ENCODE data around the gene PPIAL4G.
"Not testable (repeated sequence)": the region's sequence is repeated elsewhere in the genome, so short reads cannot be mapped to it uniquely, and the experiment has no call there.

Gene PPIAL4G

DNA sequence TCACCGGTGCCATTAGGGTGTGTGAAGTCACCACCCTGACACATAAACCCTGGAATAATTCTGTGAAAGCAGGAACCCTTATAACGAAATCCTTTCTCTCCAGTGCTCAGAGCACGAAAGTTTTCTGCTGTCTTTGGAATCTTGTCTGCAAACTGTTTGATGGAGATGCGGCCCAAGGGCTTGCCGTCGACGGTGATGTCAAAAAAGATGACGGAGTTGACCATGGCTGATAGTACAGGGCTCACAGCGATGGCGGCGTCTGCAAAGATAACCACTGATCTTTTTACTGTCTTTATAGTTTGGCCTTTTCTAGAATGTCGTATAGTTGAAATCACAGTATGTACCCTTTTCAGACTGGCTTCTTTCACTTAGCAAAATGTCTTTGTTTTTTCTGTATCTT lies at the start of gene PPIAL4G:
Gene PPIAL4G, minus strand, starts transcription at position 274 of the 400 bp plus-strand sequence. Its CDS starts 50 bp downstream, at position 224.
- not testable (repeated sequence) for H3K4me3 ChIP-seq; H3K27ac ChIP-seq; DNase-seq (ENCODE audit: low spot score)

DNA sequence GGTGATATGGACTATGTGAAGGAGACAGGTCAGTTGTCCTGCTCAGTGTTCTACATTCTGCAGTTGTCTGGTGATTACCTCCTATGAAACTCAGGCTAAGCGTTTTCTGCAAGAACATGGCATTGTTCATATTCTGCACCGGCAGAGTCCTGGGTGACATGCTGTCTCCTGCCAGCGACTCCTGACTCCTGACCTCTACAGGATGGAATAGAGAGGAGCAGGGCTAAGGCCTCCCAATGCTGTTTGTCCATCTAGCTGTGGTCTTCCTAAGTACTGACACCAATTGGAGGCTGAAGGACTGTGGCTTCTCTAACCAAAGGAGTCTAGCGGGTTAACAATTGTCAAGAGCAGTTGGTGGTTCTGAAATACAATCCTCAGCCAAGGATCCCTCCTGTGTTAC lies 49.1 kb upstream of the PPIAL4G start:
- not testable (repeated sequence) for DNase-seq (ENCODE audit: low spot score); H3K27ac ChIP-seq; H3K4me3 ChIP-seq

DNA sequence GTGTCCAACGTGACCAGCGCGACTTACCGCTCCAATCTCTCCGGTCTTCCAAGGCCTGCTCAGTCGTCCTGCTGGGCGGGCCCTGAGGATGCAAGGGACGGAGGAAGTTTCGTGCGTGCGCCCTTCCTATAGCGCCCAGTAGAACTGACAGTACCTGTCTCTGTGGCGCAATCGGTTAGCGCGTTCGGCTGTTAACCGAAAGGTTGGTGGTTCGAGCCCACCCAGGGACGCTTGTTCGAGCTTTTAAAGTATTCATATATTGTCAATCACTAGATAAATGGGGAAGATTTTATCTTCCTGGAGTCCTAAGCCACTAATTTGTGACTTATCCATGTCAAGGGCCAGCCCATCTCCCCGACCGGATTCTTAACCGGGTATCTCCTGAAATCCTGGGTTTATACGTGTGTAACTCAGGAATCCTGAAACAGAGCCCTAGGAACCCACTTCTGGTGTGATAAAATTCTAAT lies 46.0 kb upstream of the PPIAL4G start:
- not testable (repeated sequence) for DNase-seq (ENCODE audit: low spot score)
- Histone ChIP-seq H3K27ac (peak overlapping the region in 1 of 2 donors; percentile 58), H3K4me3 (peak overlapping the region; percentile 62)

DNA sequence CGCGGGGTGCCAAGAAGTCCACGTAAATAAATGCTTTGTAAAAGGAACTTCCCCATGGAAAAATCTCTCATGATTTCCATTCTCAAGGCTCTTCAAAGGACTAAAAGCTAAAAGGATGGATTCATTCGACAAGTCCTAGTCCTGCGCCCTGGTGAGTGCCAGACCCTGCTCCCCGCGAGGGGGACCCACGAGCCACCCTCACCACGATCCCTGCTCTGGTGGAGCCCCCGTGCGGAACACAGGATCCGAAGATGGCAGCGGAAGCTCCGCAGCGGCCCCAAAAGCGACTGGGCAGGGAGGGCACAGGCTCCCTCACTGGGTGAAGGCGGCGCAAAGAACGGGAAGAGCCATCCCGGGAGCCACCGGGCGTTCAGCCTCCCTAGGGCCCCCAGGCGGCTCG lies 45.5 kb upstream of the PPIAL4G start:
- peak overlapping the region in 1 of 2 donors; percentile 58 for H3K27ac ChIP-seq
- DNase-seq (ENCODE audit: low spot score), result not testable (repeated sequence)
- H3K4me3 ChIP-seq, result peak overlapping the region; percentile 62

DNA sequence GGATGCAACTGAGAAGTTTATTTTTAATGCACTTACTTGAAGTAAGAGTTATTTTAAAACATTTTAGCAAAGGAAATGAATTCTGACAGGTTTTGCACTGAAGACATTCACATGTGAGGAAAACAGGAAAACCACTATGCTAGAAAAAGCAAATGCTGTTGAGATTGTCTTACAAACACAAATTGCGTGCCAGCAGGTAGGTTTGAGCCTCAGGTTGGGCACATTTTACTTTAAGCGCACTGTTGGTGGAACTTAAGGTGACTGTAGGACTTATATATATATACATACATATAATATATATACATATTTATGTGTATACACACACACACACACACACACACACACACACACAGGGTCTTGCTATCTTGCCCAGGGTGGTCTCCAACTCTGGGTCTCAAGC lies 43.5 kb upstream of the PPIAL4G start:
- H3K27ac ChIP-seq; H3K4me3 ChIP-seq; DNase-seq (ENCODE audit: low spot score): not testable (repeated sequence)

DNA sequence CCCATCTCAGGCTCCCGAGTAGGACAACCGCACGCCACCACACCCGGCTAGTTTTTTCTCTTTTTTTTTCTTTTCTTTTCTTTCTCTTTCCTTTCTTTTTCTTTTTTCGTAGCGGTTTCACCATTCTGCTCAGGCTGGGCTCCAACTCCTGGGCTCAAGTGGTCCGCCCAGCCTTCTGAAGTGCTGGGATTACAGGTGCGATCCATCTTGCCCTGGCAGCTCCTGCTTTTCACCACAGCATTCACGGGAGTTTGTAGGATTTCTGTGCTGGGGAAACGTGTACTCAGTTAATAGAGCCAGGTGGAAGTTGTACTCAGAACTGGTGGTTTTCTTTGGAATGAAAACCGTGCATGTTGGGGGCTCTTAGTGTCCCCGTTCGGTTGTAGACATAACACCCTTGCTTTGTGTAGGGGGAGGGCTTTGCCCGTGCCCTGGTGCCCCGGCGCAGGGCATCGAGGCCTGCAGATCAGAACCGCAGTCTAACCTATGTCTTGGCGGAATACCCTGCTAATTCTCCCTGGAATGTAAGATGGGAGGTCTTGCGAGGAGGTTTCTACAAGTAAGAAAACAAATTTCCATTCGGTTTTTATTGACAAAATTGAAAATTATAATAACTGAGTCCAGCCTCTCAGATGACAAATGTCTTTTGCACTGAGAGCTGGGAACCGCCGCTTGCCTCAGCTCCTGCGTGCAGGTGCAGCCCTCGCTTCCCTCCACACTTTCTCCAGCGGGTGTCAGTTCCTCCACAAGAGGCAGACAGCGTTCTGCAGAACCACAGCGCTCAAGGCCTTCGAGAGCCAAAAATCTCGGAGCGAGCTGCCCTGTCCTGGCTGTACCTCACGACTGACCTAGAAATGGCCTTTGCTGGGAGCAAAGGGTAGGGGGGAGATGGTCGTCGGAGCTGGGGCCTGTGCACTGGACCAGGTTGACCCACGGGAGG lies 40.4 kb upstream of the PPIAL4G start:
- H3K4me3 ChIP-seq; H3K27ac ChIP-seq; DNase-seq (ENCODE audit: low spot score): not testable (repeated sequence)

DNA sequence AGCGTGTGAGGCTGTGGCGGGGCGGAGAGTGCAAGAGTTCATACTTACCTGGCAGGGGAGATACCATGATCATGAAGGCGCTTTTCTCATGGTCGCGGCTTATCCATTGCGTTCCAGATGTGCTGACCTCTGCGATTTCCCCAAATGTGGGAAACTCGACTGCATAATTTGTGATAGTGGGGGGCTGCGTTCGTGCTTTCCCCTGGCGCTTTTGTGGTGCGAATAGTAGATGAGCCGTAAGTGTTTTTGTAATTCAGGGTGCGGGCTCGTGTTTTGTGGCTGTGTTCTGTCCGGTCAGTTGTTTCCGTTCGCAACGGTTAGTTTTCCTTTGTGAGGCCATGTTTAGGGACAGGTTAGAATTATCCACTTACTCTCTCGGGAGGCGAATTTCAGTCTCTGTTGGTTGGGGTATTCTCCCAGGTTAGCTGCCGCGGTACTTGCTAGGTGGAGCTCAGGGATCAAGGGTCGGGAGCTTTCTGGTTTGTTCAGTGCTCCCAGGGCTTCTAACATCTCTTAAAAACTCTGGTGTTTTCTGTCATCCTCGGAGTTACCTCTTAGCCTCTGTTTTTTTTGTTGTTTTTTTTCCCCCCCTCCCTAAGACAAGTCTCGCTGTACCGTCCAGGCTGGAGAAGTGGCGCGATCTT lies 39.6 kb upstream of the PPIAL4G start:
- peak; percentile 90 for DNase-seq (ENCODE audit: low spot score)
- peak overlapping the region; percentile 67 for H3K4me3 ChIP-seq
- peak overlapping the region; percentile 52 to 83 for H3K27ac ChIP-seq

DNA sequence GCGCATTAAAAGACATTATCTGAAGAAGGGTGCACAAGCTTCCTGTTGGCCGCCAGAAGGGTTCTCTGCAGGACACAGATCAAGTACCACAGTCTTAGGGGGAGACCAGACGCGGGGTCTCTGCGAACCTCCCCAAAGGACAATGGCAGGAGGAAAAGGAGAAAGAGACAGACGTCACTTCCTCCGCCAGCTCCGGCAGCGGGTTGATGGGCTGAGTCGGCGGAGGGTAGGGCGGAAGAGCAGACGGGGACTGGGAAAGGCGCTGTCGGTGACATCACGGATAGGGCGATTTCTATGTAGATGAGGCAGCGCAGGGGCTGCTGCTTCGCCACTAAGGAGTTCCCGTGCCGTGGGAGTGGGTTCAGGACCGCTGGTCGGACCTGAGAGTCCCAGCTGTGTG lies 39.0 kb upstream of the PPIAL4G start:
- H3K4me3 ChIP-seq, result peak overlapping the region; percentile 67
- peak; percentile 91 for DNase-seq (ENCODE audit: low spot score)
- H3K27ac ChIP-seq, result peak overlapping the region in 1 of 2 donors; percentile 83

DNA sequence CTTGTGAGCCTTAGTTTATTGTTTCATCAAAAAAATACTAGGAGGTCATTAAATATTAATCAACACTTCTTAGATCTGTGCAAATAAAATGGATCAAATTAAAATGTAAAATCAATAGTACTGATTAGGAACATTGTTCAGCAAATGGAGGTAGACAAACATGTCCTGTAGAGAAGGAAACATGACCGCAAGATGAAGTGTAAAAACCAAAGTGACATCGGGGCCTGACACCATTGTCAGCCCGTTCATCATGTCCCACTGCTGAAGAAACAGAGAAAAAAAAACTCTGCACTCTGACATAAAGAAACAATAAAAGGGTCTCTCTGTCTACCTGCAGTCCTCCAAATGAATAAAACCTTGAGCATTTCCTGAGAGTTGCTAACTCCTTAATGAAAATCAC lies 31.2 kb upstream of the PPIAL4G start:
- not testable (repeated sequence) for H3K4me3 ChIP-seq; H3K27ac ChIP-seq; DNase-seq (ENCODE audit: low spot score)

DNA sequence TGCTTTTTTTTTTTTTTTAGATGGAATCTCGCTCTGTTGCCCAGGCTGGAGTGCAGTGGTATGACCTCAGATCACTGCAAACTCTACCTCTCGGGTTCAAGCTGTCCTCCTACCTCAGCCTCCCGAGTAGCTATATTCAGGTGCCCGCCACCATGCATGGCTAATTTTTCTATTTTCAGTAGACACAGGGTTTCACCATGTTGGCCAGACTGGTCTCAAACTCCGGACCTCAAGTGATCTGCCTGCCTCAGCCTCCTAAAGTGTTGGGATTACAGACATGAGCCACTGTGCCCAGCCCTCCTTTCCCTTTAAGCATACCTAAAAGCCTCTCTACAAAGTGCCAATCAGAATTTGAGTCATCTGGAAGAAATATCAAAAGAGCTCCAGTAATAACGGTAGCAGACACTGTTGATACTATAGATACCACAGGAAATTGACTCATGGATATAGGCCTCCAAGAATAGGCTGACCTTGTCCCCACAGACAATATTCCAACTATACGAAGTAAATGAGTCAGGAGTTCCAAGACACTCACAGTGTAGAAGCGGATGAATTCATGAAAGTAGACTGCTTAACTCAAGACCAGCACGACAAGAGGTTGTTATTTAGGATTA lies 29.6 kb upstream of the PPIAL4G start:
- not testable (repeated sequence) for H3K27ac ChIP-seq; H3K4me3 ChIP-seq; DNase-seq (ENCODE audit: low spot score)

DNA sequence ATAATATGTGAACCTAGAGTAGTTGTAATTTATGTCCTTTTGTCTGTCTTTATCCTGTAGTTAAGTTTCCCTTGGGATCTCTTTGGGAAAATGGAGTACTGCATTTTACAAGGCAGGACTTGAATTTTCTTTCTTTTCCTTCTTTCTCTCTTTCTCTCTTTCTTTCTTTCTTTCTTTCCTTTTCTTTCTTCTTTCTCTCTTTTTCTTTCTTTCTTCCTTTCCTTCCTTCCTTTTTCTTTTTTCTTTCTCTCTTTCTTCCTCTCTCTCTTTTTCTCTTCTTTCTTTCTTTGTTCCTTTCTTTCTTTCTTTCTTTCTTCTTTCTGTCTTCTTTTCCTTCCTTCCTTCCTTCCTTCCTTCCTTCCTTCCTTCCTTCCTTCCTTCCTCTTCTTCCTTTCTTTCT lies 10.8 kb upstream of the PPIAL4G start:
- H3K27ac ChIP-seq; DNase-seq (ENCODE audit: low spot score); H3K4me3 ChIP-seq: not testable (repeated sequence)

DNA sequence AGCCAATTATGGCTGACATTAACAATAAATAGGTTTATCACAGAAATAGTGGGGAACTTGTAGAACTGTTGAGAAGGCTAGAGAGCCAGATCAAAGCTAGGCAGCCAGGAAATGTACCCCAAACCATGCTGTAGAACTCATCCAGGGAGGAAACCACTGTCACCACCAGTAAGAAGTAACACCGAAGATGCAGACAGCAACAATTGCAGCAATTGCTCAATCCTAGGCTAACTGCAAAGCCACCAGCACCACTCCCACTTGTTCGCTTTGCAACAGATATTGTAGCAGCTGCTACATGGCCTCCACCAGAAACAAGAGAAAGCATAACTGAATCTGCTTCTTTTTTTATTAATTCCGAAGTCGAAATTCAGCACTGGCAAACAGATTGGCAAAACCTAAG lies 2.0 kb downstream of the PPIAL4G start:
- not testable (repeated sequence) for DNase-seq (ENCODE audit: low spot score); H3K27ac ChIP-seq; H3K4me3 ChIP-seq

DNA sequence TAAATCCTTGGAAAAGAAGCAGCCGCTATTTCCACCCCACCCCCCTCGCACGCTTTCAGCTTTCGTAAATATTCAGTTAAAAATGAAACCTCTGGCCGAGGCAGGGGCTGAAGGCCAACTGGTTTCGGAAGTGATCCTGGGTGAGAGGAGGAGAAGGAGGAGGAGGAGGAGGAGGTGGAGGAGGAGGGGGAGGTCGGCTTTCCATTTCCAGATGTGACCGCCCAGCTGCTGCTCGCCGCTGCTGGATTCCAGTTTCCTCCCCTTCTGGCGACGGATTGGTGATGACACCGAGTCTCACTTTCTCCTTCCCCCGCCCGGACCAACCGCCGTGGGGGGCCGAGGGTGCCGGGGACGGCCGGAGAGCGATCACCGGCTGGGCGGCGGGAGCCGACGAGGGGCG lies 23.4 kb downstream of the PPIAL4G start:
- not testable (repeated sequence) for DNase-seq (ENCODE audit: low spot score)
- peak overlapping the region in 1 of 2 donors; percentile 93 for H3K27ac ChIP-seq
- H3K4me3 ChIP-seq, result peak overlapping the region; percentile 88

DNA sequence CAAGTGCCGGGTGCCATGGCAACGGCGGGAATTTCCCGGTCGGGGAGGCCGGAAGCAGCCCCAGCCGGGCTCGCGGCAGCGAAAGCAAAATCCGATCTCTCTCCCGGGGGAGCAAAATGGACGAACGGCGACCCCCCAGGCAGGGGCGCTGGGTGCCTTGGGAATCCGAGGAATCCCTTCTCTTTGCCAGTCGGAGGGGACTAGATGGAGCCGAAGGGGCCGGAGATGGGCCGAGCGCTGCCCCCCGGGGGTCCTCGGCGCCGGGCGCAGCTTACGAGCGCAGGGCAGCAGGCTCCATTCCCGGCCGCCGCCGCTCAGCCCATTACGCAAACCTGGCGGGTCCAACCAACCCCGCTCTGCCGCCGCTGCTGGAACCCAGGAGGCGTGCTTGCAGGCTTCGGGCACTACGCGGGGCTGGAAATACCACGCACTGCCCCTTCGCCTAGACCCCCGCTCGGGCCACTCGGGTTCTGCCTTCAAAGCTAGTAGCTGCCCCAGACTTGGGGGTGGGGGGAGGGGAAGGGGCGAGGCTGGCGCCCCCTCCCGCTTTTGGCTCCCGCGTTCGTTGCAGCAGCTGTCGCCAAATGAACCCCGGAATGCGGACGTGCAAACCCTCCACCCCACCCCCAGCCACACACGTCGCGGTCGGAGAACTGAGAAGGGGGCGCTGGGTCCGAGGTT lies 24.1 kb downstream of the PPIAL4G start:
- peak overlapping the region; percentile 88 for H3K4me3 ChIP-seq
- peak overlapping the region; percentile 66 to 93 for H3K27ac ChIP-seq

DNA sequence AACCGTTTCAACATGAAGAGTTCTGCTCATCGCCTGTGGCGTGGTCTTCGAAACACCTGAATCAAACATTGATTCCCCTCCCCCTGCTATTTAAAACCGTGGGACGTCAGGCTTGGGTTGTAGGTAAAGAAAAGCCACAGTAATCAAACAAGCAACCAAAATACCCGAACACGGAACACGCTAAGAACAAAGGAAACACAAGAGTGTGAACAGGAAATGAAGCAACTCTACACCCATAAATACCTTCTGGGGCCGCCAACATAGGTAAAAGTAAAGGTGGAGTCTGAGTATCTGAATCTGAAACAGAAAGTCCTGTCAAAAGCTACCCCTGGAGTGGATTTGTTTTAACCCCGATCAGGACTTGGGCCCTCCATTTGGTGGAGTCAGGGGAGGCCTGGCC lies 24.7 kb downstream of the PPIAL4G start:
- DNase-seq (ENCODE audit: low spot score), result not testable (repeated sequence)
- peak overlapping the region; percentile 88 for H3K4me3 ChIP-seq
- H3K27ac ChIP-seq, result peak overlapping the region in 1 of 2 donors; percentile 93

More for the DNA sequence above, 24.1 kb downstream of the PPIAL4G start:
- DNase-seq (ENCODE audit: low spot score), result not testable (repeated sequence)

DNA sequence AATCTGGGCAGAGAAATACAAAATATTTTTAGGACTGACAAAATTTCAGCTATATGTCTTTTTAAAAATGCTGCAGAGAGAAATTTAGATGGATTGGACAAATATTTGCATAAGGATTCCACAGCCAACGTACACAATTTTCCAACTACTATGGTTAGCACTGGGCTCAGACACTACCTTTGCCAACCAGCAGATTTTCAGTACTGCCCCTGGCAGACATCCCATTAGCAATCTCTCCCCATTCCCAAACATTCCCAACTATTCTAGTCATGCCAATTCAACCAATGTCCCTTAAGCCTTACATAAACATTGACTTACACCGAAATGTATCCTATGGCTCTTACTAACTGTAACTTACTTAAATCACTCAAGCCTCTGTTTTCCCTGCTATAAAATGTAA lies 30.3 kb downstream of the PPIAL4G start:
- H3K27ac ChIP-seq; DNase-seq (ENCODE audit: low spot score); H3K4me3 ChIP-seq: not testable (repeated sequence)

DNA sequence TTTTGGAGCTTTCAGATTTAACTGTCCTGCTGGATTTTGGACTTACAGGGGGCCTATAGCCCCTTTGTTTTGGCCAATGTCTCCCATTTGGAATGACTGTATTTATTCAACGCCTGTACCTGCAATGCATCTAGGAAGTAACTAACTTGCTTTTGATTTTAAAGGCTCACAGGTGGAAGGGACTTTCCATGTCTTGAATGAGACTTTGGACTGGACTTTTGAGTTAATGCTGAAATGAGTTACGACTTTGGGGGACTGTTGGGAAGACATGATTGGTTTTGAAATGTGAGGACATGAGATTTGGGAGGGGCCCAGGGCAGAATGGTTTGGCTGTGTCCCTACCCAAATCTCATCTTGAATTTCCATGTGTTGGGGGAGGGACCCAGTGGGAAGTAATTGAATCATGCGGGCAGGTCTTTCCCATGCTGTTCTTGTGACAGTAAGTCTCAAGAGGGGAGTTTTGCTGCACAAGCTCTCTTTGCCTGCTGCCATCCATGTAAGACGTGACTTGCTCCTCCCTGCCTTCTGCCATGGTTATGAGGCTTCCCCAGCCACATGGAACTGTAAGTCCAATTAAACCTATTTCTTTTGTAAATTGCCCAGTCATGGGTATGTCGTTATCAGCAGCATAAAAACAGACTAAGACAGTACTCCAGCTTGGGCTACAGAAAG lies 43.3 kb downstream of the PPIAL4G start:
- not testable (repeated sequence) for H3K4me3 ChIP-seq; DNase-seq (ENCODE audit: low spot score); H3K27ac ChIP-seq

Measured in coronary artery (tissue), 2 donors.